ENCODE measurements around the gene SERPINA5. TPM values are rescaled to one million over a fixed set of nuclear protein-coding genes. Genes with fewer than 3 reads are reported as not detected.

Gene SERPINA5
- total and polyA plus RNA-seq, 2 of the 13 experiments (the other 11 are each of a cell fraction or from before 2014, with no cell fraction given) = 449 to 498 TPM

- TF ChIP-seq ARID5B (CRISPR knock-in tag; IDR thresholded peaks at IDR 0.05) (0 out of 2 replicates have a peak, but pooled peaks have one; percentile 12), ZNF772 (CRISPR knock-in tag; IDR thresholded peaks at IDR 0.05) (0 out of 2 replicates have a peak, but pooled peaks have one; percentile 6), RFX3 (CRISPR knock-in tag; IDR thresholded peaks at IDR 0.05) (peak; percentile 65), MAZ (IDR thresholded peaks at IDR 0.05; ENCODE audit: borderline replicate concordance, low read depth, low read length) (no peak), MAZ (CRISPR knock-in tag; IDR thresholded peaks at IDR 0.05; ENCODE audit: low read depth) (peak; percentile 3; the same call in 1 of the 2 replicates), FOSL2 (CRISPR knock-in tag; IDR thresholded peaks at IDR 0.05) (peak; percentile 48; the same call in 1 of the 2 replicates)
- TF ChIP-seq, protein P1, sequence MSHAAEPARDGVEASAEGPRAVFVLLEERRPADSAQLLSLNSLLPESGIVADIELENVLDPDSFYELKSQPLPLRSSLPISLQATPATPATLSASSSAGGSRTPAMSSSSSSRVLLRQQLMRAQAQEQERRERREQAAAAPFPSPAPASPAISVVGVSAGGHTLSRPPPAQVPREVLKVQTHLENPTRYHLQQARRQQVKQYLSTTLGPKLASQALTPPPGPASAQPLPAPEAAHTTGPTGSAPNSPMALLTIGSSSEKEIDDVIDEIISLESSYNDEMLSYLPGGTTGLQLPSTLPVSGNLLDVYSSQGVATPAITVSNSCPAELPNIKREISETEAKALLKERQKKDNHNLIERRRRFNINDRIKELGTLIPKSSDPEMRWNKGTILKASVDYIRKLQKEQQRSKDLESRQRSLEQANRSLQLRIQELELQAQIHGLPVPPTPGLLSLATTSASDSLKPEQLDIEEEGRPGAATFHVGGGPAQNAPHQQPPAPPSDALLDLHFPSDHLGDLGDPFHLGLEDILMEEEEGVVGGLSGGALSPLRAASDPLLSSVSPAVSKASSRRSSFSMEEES (CRISPR knock-in tag; IDR thresholded peaks at IDR 0.05) = 0 out of 2 replicates have a peak, but pooled peaks have one; percentile 27
- TF ChIP-seq, protein P2, sequence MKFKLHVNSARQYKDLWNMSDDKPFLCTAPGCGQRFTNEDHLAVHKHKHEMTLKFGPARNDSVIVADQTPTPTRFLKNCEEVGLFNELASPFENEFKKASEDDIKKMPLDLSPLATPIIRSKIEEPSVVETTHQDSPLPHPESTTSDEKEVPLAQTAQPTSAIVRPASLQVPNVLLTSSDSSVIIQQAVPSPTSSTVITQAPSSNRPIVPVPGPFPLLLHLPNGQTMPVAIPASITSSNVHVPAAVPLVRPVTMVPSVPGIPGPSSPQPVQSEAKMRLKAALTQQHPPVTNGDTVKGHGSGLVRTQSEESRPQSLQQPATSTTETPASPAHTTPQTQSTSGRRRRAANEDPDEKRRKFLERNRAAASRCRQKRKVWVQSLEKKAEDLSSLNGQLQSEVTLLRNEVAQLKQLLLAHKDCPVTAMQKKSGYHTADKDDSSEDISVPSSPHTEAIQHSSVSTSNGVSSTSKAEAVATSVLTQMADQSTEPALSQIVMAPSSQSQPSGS (CRISPR knock-in tag; IDR thresholded peaks at IDR 0.05) = no peak
- TF ChIP-seq, protein P3, sequence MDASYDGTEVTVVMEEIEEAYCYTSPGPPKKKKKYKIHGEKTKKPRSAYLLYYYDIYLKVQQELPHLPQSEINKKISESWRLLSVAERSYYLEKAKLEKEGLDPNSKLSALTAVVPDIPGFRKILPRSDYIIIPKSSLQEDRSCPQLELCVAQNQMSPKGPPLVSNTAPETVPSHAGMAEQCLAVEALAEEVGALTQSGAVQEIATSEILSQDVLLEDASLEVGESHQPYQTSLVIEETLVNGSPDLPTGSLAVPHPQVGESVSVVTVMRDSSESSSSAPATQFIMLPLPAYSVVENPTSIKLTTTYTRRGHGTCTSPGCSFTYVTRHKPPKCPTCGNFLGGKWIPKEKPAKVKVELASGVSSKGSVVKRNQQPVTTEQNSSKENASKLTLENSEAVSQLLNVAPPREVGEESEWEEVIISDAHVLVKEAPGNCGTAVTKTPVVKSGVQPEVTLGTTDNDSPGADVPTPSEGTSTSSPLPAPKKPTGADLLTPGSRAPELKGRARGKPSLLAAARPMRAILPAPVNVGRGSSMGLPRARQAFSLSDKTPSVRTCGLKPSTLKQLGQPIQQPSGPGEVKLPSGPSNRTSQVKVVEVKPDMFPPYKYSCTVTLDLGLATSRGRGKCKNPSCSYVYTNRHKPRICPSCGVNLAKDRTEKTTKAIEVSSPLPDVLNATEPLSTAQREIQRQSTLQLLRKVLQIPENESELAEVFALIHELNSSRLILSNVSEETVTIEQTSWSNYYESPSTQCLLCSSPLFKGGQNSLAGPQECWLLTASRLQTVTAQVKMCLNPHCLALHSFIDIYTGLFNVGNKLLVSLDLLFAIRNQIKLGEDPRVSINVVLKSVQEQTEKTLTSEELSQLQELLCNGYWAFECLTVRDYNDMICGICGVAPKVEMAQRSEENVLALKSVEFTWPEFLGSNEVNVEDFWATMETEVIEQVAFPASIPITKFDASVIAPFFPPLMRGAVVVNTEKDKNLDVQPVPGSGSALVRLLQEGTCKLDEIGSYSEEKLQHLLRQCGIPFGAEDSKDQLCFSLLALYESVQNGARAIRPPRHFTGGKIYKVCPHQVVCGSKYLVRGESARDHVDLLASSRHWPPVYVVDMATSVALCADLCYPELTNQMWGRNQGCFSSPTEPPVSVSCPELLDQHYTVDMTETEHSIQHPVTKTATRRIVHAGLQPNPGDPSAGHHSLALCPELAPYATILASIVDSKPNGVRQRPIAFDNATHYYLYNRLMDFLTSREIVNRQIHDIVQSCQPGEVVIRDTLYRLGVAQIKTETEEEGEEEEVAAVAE (CRISPR knock-in tag; IDR thresholded peaks at IDR 0.05; ENCODE audit: borderline replicate concordance) = peak; percentile 39; the same call in 1 of the 2 replicates
These were observed 9.3 kb upstream of the SERPINA5 start (continued) for GRCh38 chr14:94571950-94572349.
